NCI-H1436 treated with DMSO at 0.1 percent for 48 hours (cell line): ENCODE results near the gene OR1K1.
"Not testable (repeated sequence)": the region's sequence is repeated elsewhere in the genome, so short reads cannot be mapped to it uniquely, and the experiment has no call there.

ENCODE experiments used
- DNase-seq: peaks from one replicate; lab custom pipeline; 2025; lab: John Stamatoyannopoulos, UW

OR1K1 gene, protein sequence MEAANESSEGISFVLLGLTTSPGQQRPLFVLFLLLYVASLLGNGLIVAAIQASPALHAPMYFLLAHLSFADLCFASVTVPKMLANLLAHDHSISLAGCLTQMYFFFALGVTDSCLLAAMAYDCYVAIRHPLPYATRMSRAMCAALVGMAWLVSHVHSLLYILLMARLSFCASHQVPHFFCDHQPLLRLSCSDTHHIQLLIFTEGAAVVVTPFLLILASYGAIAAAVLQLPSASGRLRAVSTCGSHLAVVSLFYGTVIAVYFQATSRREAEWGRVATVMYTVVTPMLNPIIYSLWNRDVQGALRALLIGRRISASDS

DNA sequence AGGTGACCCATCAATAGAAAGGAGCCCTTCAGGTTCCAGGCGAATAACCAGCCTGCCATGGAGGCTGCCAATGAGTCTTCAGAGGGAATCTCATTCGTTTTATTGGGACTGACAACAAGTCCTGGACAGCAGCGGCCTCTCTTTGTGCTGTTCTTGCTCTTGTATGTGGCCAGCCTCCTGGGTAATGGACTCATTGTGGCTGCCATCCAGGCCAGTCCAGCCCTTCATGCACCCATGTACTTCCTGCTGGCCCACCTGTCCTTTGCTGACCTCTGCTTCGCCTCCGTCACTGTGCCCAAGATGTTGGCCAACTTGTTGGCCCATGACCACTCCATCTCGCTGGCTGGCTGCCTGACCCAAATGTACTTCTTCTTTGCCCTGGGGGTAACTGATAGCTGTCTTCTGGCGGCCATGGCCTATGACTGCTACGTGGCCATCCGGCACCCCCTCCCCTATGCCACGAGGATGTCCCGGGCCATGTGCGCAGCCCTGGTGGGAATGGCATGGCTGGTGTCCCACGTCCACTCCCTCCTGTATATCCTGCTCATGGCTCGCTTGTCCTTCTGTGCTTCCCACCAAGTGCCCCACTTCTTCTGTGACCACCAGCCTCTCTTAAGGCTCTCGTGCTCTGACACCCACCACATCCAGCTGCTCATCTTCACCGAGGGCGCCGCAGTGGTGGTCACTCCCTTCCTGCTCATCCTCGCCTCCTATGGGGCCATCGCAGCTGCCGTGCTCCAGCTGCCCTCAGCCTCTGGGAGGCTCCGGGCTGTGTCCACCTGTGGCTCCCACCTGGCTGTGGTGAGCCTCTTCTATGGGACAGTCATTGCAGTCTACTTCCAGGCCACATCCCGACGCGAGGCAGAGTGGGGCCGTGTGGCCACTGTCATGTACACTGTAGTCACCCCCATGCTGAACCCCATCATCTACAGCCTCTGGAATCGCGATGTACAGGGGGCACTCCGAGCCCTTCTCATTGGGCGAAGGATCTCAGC, at the start of gene OR1K1:
OR1K1 (plus strand) TSS at position 58 of the 995 bp plus-strand sequence; CDS start at position 58, 0 bp downstream.
- DNase-seq = no peak

DNA sequence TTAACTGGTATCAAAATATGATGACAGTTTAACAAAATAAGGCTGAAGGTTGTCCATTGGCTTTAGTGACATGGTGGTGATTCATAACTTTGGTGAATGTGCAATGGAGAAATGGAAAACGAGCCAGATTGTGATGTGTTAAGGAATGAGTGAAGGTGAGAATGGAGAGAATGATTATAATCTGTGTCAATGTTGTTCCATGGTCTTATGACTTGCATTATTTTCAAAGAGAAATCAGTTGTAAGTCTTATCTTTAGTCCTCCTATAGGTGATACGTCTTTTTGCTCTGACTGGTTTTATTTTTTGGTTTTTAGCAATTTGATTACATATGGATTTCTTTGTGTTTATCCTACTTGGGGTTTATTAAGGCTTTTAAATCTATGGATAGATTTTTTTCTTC, 45.1 kb upstream of the OR1K1 start:
- DNase-seq = no peak

DNA sequence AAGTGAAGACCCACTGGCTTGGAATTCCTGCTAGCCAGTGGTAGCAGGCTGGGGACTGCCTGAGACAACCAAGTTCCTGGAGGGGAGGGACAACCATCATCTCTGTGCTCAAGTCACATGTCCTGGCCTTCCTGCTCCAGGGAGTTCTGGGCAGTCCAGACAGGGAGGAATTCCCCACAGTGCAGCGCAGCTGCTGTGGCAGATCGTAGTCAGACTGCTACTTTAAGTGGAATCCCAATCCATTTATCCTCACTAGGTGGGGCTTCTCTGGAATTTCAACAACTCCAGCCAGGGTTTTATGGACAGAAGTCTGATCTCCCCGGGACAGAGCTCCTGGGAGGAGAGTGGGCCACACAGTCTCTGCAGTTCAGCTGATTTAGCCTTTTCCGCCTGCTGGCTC, 32.1 kb upstream of the OR1K1 start:
- DNase-seq = no peak

DNA sequence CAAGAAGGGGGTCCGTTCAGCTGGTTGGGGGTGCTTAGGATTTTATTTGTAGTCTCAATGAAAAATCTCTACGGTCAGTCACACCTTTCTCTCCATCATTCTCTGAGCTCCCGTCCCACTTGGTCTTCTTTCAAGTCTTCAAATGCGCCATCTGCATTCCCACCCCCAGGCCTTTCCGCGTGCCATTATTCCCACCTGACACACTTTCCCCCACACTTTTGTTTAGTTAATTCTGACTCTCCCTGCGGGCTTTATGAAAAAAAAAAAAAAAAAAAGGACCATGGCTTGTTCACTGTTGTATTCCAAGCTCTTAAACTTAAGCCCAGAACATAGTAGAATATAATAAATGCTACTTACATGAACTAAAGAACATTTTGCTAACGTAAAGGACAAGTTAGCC, 22.9 kb upstream of the OR1K1 start:
- DNase-seq = no peak

DNA sequence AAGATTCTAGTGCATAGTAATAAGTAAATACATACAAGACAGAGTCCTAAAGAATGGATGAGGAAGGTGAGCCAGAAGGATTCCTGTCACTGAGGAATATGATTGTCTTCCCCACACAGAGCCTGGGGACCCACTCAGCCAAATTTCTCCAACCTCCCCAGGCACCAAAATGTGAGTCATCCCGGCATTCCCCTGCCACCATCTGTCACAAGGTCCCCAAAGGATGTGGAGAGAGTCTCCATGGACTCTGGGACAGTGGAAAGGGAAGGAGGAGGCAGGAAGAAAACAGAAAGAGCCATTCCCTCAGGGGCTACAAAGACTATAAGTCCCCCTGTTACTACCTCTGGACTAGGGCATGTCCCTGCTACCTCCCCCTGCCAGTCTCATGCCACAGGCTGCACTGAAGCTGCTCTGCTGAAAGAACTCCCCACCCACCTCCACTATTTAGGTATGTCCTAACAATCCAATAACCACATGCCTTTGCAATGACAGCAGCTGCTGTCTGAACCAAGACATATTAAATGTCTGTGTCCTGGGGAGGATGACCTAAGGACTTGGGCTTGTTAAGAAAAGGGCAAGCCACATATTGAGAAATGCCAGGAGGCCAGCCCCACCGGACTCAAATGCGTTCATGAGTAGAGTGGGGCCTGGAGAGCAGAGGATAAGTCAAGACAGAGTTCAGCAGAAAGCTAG, 21.8 kb upstream of the OR1K1 start:
- no peak for DNase-seq

DNA sequence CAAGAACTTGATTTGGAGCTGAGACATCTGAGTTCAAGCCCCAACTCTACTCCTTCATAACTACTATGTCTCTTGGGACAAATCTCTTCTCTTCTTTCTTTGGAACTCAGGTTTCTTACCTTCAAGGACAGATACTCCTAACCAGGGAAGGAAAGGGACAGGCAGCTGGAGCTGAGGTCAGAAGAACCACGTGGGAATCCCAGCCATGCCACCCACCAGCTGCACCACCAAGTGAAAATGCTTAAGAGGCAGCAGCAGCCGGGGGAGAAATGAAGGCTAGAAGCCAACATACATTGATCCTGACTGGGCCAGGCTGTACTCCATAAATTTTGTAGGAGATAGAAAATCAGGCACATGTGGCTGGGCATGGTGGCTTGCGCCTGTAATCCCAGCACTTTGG, 20.7 kb upstream of the OR1K1 start:
- DNase-seq = no peak

DNA sequence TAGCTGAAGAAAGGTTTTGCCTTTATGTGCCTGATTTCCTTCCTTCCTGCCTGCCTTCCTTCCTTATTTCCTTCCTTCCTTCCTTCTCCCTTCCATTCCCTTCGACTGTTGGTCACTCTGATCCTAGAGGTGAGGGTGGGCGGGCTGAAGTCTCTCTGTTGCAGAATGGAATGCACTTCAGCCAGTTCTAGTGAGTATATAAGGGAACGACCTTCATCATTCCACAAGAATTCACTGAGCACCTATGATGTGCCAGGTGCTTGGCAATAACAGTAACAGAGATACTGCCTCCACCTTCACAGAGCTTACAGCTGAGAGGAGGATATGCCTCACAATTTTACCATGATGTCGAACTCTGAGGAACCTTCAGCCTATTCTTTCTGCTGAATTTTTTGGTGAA, 19.9 kb upstream of the OR1K1 start:
- DNase-seq = no peak

DNA sequence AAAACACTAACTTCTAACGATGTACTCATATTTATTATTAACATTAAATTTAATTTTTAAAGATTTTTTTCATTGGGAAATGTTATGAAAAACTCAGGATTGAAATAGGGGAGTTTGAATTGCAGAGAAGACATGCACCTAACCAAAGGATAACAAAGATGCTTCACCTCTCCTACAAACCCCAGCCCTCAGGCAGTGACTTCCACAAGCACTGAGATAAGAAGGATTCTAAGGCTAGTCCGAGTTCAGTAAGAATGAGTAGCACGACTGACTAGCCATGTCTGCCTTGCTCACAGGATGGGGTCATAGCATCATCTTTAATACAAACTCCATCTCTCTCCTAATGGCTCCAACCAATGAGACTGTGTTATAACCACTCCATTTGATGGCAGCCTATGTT, 18.3 kb upstream of the OR1K1 start:
- DNase-seq = no peak

DNA sequence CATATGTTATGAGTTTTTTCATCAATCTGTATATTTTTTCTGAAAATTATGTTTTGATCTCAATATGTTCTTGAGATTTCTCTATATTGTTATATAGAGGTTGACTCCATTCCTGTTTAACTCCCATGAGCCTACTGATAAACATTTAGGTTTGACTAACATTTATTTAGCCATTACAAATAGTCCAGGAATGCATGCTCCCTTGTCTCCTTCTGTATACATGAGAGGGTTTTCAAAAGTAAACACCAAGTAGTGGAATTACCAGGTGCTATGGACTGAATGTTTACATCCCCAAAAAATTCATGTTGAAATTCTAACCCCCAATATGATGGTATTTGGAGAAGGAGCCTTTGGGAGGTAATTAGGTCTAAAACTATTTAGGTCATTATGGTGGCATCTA, 14.7 kb upstream of the OR1K1 start:
- no peak for DNase-seq

DNA sequence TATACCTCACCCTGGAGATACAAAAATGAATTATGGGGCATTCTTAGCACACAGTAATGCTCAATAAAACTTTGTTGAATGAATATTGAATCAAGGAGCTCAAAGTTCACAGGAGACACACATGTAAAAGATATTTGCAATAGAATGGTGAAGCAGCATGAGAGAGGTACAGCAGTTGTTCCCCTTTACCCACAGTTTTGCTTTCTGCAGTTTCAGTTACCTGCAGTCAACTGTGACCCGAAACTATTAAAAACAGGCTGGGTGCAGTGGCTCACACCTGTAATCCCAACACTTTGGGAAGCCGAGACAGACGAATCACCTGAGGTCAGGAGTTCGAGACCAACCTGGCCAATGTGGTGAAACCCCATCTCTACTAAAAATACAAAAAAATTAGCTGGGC, 13.6 kb upstream of the OR1K1 start:
- no peak for DNase-seq

DNA sequence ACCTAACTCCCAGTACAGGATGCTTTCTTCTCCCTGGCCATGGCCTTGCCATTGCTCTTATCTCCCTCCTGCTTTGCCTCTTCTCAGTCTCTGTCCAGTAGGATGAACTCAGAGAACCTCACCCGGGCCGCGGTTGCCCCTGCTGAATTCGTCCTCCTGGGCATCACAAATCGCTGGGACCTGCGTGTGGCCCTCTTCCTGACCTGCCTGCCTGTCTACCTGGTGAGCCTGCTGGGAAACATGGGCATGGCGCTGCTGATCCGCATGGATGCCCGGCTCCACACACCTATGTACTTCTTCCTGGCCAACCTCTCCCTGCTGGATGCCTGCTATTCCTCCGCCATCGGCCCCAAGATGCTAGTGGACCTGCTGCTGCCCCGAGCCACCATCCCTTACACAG, 11.1 kb upstream of the OR1K1 start, which contains the start of gene OR5C1:
OR5C1 (plus strand) TSS at position 103 of the 400 bp plus-strand sequence; CDS start at position 103, 0 bp downstream.
- DNase-seq = no peak

DNA sequence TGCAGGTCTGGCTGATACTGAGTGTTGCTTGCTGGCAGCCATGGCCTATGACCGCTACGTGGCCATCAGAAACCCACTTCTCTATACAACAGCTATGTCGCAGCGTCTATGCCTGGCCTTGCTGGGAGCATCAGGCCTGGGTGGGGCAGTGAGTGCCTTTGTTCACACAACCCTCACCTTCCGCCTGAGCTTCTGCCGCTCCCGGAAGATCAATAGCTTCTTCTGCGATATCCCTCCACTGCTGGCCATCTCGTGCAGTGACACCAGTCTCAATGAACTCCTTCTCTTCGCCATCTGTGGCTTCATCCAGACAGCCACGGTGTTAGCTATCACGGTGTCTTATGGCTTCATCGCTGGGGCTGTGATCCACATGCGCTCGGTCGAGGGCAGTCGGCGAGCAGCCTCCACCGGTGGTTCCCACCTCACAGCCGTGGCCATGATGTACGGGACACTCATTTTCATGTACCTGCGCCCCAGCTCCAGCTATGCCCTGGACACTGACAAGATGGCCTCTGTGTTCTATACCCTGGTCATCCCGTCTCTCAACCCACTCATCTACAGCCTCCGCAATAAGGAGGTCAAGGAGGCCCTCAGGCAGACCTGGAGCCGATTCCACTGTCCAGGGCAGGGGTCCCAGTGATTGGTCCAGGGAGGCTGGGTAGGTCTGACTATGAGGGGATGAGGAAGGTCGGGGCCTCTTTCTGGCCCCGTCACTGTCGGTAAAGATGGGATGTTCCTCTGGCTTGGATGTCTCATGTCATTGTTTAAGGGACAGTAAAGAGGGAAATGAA, 10.5 kb upstream of the OR1K1 start:
- no peak for DNase-seq

DNA sequence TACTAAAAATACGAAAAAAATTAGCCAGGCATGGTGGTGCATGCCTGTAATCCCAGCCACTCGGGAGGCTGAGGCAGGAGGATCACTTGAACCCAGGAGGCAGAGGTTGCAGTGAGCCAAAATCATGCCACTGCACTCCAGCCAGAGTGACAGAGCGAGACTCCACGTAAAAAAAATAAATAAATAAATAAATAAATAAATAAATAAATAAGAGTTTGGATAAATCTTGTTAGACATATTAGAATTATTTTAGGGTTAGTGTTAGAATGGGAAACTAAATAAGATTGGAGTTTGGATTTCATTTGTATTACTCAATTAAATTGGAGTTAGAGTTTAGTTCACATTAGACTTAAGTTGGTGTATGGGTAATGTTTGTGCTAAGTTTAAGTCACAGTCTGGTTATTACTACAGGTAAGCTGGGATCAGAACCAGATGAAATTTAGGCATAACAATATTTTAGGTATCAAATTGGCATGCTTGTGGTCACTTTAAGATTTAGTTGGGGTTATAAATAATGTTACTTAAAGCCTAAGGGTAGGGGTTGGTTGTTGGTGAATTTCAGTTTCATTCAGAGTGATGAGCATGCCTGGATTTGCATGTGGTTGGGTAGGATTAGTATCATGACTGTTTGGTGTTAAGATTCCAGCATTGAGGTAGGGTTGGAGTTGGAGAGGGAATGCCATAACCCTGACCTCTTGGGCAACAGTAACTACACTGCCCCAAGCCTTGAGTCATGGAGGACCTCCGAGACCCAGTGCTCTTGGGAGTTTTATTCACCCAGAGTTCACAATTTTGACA, 7.9 kb upstream of the OR1K1 start:
- DNase-seq = no peak

DNA sequence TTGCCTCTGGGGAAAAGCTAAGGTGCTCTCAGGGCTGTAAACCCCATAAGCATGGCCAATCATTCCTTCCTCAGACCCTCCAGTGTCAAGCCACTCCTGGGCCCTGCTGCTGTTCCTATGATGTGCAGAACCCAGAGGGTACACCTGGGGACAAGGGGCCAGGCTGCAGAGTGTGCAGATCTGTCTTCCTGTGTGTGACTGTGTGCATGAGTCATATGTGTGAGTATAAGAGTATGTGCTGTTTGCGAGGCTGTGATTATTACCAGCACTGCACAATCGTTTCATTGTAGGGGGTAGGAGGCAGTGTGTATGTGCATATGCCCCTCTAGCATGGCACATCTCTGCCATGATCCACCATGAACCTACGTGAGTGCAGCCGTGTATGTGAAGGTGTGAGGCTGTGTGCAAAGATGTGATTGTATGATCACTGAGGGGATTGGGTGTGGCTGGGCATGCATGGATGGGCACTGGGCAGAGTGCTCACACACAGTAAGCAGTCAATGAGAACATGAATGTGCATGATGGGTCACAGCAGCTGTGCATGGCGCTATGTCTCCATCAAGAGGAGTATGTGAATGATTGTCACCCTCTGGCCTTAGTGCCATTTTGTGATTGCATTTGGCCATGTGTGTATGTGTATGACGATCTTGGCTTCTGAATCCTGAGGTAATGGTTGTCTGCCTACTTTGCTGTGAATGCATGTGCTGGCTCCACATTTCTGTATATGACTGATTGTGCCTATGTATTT, 2.4 kb upstream of the OR1K1 start:
- no peak for DNase-seq

DNA sequence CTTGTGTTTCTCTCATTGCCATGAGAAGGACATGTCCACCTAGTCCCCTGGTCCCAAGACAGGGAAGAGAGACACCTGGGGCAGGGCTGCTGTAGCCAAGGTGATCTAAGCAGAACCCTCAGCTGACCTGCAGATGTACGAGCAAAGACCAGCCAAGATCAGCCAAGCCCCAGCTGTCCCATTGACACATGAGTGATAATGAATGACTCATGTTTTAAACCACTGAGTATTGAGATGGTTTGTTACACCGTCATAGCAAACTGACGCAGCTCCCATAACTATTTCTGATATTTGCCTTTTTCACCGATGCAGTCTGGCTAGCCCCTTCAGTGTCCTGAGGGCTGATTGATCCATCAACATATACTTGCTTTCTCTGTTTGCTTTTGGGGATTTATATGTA, 6.7 kb downstream of the OR1K1 start:
- DNase-seq = no peak

DNA sequence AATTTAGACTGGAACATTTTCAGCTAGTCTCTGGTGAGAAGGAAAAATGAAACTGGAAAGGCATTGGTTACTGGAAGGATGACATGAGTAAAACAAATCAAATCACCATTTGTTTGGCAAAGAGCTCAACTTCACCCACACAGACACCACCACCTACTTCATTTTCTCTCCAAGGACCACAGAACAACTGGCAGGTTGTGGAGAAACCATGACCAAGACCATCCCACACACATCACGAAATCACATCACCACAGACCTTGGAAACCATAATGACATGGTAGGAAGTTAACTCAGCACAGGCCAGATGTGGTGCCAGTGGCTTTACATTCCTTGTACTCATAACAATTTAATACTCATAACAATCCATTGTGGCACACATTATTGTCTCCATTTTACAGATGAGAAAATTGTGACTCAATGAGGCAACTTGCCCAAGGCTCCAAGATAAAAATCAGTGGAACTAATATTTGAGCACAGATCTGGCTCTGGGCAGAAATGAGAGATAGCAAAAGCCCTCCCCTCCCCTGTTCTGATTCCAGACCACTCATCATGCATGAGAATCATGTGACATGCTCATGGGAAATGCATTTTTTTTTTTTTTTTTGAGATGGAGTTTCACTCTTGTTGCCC, 7.5 kb downstream of the OR1K1 start:
- no peak for DNase-seq

DNA sequence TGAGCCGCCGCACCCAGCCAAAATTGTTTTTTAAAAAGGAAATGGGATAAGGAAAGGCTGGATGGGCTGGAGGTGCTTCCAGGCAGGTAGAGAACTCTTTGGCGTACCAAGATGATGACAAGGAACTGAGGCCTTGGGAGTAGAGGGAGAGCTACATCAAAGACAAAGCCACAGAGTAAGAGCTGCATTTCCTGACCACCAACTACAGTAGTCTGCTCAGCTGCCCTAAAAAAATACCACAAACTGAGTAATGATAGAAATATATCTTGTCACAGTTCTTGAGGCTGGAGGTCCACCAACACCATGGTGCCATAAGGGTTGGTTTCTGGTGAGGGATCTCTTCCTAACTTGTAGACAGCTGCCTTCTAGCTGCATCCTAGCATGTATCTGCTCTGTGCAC, 8.2 kb downstream of the OR1K1 start:
- DNase-seq = no peak

DNA sequence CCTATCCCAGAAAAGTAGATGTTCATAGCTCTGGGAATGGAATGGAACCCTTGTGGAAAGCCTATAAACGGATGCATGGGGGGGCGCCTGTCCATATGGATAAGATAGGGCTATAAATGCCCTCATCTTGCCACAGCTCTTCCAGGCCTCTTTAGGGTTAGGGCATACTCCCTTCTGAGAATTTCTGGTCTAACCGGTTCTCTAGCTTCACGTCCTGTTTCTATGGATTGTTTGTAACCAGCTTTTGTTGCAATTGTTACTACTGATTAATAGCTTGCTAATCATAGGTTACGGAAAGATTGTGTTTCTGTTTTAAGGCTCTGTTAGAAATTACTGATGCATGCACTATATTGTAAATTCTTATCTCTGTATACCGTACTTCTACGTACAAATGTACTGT, 9.3 kb downstream of the OR1K1 start:
- DNase-seq = not testable (repeated sequence)

DNA sequence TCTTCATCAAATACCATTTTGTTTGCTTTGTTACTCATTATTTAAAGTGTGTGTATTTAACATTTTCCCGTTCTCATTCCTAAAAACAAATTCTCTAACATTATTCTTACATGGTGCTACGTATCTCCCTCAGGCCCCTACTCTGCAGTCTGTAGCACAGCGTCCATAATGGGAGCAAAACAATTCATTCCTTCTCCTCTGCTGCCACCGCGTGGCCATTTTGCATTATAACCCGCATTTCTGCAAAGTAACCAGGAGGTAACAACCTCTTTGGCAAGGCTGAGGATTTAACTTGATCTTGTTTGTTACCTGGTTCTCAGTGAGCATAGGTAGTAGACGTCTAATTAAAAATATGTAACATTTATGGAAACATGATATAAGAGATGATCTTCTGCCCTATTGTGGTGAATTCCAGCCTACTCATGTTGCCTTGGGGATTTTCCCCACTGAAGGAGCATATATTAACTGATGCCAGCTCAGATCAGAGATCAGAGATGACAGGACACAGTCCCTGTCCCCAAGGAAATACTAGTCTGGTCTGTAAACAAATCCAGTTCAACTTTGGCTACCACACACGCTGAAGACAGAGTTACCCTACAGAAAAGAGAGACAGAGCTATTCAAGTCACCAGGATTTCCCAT, 10.5 kb downstream of the OR1K1 start:
- DNase-seq = peak; percentile 27
